Stimulated activated CD8-positive, alpha-beta memory T cell treated with anti-CD3 and anti-CD28 coated beads, Interleukin-12 subunit alpha, Interleukin-12 subunit beta, amount 100 ng/mL, for 24 hours (primary cell): ENCODE data around the gene PNPO.

ENCODE experiments used
- DNase-seq: peaks from one replicate; pipeline ENCODE4 v3.0.0-alpha.2; 2020; ENCODE audit errors: extremely low read depth

PNPO gene

DNA sequence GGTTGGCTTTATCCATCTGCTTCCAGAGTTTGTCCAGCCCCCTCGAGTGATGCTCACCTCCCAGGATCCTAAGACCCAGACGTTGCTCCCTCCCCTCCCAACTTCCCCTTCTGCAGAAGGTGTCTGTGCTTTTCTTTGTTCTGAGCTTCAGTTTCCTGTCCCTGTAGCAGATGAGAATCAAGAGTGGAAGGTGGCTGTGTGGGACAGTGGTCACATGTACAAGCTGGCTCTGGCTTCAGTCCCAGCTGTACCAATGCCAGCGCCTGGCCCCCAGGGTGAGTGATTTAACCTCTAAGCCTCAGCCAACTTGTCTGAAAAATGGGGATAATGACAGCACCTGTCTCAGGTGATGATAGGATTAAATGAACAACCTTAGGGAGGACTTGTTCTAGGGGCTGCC lies 8.6 kb downstream of the PNPO start:
- no peak for DNase-seq

DNA sequence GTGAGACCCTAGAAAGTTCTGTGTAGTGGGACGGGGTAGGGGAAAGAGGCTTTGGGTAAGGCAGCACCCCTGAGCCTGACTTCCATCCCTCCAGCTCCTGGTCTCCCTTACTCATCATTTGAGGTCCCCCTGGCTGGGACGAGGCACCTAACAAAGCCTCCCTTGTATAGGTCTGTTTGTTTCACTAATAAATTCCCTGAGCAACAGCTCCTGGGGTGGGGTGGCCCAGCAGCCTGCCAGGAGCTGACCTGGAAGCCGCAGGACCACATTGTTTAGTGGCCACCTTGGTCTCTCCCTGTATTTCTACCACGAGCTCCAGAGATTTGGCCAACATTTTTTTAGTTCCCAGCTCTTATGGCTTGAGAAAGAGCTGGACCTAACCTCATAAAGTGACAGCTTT lies 9.1 kb downstream of the PNPO start:
- no peak for DNase-seq

DNA sequence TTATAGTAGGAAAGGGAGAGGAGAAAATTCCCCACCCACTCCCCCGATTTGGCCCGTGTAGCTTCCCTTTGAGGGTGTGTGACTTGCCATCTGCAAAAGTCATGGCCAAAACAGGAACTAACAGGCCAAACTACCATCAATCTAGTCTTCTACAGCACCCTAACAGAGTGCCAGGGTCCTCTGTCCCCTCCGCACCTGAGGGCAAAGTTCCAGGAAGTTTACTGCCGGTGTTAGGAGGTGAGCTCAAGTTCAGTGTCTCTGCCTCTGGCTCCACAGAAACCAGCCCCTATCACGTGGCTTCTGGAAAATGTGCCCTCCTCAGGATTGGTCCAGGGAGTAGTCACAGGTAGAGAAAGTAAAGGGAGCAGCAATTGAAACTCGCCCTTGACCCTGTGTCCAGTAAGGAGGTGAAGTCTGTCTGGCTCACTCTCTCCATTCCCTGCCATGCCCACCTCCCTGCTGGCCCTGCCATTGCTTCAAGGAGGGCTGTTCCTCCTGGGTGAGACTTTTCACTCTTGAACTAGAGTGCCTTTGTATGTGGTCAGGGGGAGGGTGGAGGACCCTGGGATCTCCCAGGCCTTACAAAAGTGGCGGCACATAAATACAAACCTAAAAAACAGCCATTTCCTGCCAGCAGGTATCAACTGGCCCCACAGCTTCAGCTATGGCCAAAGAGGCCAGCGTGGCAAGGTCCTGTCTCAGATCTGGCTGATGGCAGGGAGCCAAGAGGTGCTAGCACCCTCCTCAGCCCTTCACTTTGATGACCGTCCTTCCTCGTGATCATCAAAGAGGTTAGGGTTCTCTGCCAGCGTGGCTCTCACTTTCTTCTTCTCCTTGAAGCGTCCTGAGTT lies 11.0 kb downstream of the PNPO start:
- no peak for DNase-seq

DNA sequence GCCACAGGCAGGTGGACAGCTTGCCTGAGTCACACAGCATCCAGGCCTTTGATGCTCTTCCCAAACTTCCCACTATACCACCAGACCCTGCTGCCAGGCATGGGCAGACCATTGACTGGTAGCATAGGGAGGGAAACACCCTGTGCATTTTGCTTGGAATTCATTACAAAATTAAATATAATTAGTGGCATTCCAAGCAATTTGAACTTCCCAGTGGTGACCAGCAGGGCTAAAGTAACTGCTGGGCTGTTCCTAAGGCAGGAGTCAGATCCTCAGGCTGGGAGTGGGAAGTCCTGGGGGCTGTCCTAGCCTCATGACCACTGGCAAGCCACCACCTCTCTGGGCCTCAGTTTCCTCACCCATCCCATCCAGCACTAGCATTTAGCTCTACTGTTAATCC lies 12.5 kb downstream of the PNPO start:
- DNase-seq = no peak

DNA sequence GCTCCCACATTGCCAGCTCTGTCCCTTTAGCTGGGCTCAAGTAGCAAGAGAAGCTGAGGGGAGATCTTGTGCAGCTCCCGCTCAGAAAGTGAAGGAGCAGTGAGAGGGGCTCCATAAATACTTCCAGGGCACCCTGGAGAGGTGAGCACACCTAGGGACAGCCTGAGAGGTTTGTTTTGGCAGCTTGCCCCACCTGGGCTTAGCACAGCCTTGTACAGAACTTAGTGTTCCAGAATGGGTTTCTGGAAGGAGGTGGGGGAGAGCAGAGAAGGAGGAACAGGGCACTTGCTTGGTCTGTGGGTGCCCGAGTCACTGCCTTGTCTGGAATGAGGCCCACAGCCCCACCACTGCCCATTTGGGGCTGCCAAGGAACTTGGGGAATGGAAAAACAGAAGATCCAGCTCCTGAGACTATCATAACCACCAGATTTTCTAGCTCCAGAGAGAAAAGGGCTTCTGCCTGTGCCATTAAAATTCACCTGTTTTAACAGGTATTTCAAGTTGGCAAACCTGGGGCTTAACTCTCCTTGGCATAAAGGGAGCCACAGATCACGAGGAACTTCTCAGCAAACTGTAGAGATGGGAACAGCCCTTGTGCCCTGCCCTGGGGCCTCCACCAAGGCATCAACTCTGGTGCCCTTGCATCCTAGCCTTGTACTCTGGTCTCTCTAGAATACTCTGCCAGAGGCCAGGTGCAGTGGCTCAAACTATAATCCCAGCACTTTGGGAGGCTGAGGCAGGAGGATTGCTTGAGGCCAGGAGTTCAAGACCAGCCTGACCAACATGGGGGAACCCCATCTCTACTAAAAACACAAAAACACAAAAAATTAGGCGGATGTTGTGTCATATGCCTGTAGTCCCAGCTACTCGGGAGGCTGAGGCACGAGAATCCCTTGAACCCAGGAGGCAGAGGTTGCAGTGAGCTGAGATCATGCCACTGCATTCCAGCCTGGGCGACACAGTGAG lies 14.4 kb downstream of the PNPO start:
- no peak for DNase-seq

DNA sequence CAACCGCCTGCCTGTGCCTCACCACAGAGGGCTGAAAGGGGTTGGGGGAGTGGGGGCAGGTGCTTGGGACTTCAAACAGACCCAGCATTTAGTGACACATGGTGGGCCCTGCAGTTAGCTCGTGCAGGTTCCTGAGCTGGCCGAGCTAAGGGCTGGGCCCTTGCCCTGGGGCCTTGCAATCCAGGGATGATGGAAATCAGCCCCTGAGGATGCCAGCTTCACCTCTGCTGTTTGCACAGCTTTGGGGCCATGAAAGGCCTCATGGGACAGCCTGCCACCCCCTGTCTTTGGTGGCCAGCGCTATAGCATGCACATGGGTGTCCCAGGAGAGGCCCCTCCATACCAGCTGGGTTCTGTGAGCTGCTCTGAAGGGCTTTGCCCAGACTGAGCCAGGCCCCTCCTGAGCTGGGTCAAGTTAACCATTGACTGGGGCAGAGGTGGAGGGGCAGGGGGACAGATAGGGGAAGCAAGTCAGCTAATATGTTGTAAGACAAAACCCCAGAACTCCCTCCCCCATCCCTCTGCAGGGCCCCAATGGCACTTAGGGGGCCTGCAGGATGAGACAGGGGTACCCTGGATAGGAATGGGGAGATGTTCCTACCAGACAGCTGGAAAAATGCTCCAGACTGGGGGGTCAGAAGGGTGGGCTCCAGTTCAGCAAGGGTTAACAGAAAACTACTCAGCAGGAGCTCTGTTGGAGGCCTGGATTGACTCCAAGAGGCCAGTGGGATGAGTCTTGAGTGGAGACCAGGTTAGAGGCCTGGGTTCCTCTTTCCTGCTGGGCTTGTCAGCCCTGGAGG lies 15.6 kb downstream of the PNPO start:
- DNase-seq = no peak

DNA sequence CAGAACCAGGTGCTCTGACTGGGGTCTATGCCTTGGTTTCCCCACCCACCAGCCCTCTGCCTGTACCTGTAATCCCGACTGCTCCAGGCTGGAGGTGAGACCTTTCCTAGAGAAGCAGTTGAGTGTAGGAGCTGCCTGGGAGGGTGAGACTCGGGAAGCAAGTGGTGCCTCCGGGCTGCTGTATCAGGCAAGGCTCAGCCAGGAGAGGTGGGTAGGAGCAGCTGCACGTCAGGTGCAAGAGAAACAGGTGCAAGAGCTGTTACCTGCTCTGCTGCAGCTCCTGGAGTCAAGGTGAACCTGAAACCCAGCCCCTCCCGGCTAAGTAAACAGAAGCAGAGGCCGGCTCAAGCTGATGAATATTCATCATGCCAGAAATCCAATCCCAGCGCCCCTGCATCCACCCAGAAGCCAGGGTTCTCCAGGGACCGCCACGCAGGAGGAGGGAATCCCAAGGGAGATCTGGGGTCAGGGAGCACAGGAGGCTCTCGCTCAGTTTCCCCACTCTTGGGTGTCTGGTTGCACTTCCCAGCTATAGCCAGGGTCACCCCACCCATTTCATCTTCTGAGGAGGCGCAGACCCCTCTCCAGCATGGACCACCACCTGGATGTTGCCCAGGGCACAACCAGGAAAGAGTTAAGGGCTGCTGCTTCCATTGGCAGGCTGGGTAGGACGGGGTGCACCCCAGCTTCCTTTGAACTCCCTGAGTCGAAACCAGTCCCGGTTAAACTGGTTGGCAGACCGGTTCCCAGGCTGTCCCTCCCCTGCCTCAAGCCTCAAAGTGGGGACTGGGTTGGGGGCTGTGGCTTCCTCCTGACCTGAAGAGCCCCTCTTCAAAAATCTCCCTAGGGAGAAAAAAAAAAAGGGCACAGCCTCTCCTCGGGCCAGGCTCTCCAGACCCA lies 16.5 kb downstream of the PNPO start, which contains the start of gene PRR15L:
PRR15L (minus strand) TSS at position 293 of the 900 bp plus-strand sequence. CDS start 4,649 bp downstream, outside the sequence.
- no peak for DNase-seq

DNA sequence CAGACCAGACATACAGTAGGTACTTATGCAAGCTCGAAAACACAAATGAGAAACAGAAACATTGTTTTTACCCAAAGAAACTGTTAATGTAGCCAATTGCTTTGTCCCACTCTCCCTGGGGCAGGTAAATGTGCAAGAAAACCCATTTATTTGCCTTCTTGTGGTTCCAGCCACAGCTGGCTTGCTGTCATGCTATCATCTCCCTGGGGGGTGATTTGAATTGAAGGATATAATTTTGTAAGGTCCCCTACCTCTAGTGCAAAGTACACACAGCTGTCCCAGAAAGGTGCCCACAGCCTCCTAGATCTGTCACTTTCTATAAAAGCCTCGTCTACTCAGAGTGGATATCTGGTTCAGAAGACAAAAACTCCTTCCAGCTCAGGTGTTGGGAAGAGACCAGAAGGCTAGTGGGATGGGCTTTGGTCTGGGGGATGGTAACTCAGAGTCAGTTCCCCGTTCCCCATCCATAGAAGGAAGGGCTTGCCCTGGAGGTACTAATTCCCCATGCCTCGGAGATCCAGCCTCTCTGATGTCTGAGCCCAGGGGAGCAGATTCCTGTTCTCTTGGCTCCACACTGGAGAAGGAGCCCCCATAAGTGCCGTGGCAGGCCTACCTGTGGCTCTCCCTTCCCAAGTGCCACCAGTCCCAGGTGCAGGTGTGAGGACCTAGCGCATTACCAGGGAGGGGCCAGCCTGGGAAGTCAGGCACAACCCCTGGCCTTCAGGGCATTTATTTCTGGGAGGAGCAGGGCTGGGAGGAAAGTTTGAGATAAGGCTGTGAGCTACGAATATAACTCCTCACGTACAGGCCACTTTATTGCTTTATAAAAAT lies 18.7 kb downstream of the PNPO start:
- DNase-seq = no peak

DNA sequence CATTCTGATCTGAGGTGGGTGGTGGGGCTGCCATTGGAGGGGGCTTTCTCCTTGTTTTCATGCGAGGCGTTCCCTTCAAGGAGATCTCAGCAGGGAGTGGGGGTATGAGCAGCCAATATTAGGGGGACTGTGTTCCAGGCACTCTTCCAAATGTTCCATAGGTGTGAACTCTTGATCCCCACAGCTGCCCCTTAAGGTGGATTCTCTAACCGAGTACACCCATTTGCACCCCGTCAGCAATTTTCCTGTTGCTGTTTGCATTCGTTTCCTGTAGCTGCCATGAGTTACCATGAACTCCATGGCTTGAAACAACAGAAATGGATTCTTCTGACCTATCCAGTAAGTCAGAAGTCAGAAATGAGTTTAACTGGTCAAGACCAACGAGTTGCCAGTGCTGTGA lies 20.0 kb downstream of the PNPO start:
- DNase-seq = no peak

DNA sequence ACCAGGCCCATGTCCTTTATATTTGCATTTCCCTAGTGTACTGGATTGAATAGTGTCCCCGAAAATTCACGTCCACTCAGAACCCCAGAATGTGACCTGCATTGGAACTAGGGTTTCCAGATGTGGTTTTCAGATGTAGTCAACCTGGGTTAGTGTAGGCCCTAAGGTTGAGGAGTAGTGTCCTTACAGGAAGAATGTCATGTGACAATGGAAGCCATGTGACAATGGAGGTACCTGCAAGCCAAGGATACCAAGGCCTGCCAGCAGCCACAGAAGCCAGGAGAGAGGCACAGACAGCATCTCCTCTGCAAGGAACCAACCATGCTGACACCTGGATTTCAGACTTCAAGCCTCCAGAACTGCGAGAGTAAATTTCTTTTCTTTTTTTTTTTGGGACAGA lies 21.5 kb downstream of the PNPO start:
- DNase-seq = no peak

DNA sequence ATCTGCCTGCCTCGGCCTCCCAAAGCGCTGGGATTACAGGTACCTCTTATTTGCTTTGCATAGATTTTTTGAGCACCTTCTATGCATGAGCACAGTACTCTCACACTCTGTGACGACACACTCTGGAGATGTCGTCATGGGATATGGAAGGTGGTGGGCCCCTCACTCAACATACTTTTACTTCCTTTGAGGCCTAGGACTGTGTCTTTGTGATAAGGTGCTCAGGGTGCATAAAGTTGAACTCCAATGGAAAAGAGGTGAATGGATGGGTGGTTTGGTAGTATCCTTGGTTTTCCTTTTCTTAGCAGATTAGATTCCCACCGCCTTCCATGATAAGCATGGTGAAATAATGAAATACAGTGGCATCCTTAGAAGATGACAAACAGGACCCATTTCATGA lies 23.5 kb downstream of the PNPO start:
- no peak for DNase-seq

DNA sequence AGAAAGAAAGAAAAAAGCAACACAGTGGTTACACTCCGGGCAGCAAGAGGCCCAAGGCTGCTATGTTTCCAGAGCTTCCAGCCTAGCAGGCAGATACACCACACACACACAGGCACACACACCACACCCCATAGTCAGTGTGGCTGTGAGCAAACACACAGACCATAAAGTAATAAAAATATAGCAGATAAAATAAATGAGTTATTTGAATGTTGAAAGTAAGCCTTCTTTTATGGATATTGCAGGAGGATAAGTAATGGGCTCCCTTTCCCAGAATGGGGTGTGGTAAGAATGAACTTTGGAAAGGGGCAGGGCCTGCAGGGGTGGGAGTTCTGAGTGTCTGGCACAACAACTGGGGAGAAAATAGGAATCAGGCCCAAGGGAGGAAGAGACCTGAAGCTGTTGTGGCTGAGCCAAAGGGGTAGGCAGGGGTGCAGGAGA lies 24.7 kb downstream of the PNPO start:
- no peak for DNase-seq

DNA sequence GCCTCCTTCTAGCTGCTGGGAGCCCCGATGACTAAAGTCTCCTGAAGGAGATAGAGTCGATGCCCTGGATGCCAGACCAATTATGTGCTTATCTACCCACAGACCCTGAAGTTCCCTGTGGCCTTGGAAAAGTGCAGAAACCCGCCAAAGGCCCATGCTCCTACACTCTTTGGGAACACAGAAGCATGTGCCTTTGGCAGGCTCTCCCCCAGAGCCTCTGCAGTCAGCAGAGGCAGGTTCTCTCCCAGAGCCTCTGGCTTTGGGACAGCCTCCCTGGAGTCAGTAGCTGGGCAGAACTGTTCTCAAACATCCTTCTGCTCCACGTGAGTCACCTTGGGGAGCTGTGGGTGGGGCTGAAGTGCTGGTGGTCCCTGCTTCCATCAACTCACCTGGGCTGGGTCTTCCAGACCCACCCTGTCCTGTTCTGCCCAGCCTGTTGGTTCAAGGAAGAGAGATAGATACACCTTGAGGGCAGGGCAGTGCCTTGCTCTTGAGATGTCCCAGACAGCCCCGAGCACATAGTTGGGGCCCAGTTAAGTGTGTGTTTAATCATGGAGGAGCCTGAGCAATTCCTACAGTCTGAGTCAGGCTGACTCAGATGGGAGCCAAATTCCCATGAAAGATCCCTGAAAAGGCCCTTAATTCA lies 26.4 kb downstream of the PNPO start:
- DNase-seq = no peak

DNA sequence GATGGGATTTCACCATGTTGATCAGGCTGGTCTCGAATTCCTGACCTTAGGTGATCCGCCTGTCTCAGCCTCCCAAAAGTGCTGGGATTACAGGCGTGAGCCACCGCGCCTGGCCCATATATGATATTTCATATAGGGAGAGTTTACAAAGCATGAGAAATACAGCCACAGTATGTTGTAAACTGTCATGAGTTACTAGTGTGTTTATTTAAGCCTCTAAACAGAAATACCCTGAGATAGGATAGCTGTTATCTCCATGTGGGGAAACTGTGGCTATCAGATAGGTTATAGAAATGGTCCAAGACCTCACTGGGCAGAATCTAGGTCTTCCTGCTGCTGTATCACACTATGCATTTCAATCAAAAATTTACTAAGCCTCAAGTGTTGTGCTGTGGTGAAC lies 27.5 kb downstream of the PNPO start:
- DNase-seq = no peak

DNA sequence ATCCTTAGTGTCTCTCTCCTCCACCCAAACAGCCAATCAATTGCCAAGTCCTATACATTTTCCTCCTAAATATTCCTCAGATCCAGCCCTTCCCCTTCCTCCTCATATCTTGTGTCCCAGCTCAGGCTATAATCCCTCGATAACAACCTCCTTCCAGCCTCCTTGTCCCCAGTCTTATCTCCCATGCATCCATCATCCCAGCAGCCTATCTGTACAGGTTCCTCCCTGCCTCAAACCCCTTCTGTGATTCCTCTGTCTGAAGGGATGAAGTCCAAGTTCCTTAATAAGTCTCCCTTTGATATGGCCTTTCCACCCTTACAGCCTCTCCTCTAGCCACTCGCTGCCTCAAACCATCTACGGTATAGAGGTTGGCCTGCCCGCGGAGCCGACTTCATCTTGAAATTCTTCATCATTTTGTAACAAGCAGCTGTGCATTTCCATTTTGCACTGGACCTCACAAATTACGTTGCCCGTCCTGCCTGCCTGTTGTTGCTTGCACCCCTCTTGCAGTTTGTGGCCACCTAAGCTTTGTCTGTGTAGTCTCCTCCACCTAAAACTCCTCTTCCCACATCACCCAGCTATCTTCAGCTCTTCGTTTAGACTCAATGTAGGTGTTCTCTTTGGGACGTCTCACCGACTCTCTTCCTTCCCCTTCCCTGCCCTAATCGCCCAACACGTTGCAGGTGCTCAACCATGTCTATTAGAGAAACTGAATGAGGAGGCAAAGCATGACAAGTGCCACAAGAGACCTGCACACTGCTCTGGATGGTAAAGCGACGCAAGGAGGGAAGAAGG lies 28.8 kb downstream of the PNPO start:
- DNase-seq = no peak

DNA sequence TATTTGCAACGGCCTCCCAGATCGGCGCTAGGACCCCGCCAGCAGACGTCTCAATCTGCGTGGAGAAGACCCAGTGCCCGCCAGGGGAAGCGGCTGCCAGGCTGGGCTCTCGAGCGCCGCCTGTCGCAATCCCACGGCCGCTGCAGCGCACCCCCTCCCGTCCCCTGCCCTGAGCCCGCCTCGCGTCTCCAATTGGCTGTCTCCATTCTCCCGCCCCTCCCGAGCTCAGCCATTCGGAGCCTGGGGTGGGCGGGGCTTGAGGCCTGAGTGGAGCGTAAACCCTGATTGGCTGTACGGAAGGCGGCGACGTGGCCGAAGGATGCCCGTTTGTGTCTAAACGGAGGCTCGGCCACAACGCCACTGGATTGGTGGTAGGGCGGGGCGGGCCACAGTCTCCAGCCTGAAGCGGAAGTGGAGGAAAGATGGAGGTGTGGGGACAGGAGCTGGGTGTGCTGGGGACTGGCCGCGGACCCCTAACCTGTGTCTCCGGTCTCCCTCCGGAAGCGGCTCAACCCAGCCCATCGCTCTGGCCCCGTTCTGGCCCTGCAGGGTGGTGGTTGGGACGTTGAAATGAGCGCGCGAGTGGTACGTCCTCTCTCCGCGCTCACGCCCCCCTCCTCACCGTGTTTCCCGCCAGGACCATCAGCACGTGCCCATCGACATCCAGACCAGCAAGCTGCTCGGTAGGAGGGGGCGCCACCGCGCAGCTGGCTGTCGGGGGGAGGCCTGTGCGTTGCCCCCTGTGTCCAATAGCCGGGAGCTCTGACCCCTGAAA lies 29.5 kb downstream of the PNPO start, which contains the start of gene CDK5RAP3:
CDK5RAP3 (plus strand) TSS at position 389 of the 775 bp plus-strand sequence; CDS start at position 423, 34 bp downstream.
- peak; percentile 98 for DNase-seq

DNA sequence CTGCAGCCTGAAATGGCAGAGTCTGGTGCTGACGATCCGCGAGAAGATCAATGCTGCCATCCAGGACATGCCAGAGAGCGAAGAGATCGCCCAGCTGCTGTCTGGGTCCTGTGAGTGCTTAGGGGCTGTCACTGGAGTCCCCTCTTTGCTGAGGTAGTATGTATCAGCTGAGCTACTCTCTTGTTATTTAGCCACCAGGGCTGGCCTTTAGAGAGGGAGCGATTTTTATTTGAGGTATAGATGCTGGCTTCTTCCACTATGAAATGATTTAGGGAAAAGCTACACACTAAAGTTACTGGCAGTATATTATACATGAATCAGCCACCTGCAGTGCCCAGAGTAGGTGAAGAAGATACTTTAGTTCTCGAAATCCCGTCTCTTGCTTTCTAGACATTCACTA lies 32.2 kb downstream of the PNPO start:
- no peak for DNase-seq
